ENCODE data around the gene MTHFD2. TPM values are rescaled to one million over a fixed set of nuclear protein-coding genes. Genes with fewer than 3 reads are reported as not detected.

Gene MTHFD2
- total RNA-seq, 2 donors from 2014 or later = 93.3 to 216 TPM

DNA sequence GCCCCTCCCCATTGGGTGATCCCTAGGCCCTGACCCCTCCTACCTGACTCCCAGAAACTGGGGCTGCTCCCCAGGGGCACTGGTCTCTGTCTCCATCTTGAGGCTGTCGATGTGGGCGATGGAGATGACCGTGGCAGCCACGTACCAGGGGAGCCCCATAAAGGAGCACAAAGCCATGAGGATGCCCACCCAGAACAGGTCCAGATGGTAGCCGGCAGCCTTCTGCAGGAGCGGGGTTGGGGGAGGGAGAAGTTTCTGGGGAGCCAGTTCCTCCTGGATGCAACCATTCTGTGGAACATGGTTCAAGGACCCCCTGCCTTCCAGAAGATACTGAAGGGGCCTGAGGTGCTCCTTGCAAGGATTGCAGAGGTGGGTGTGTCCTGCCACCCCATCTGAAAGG, 34.0 kb downstream of the MTHFD2 start:
- TF ChIP-seq, protein P1, sequence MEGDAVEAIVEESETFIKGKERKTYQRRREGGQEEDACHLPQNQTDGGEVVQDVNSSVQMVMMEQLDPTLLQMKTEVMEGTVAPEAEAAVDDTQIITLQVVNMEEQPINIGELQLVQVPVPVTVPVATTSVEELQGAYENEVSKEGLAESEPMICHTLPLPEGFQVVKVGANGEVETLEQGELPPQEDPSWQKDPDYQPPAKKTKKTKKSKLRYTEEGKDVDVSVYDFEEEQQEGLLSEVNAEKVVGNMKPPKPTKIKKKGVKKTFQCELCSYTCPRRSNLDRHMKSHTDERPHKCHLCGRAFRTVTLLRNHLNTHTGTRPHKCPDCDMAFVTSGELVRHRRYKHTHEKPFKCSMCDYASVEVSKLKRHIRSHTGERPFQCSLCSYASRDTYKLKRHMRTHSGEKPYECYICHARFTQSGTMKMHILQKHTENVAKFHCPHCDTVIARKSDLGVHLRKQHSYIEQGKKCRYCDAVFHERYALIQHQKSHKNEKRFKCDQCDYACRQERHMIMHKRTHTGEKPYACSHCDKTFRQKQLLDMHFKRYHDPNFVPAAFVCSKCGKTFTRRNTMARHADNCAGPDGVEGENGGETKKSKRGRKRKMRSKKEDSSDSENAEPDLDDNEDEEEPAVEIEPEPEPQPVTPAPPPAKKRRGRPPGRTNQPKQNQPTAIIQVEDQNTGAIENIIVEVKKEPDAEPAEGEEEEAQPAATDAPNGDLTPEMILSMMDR (IDR thresholded peaks at IDR 0.05) = no peak
- no peak for ATAC-seq (ENCODE audit: insufficient number of reproducible peaks, low FRiP score, low read depth)

DNA sequence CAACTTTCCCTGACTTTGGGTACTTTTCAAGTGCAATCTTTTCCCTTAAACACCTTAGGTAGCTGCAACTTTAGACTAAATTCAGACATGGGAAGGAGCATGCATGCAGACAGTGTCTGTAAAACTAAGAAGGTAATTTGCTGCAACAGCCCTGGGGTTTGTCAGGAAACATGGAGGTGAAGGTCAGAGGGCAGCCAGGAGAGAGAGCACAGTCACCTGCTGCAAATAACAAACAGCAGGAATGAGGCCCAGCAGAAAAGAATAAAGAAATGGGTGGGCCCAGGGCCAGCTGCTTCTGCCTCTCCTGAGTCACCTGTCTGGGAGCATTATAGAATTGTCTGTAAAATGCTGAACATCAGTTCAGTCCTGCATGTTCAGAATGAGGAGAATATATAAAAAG, 35.2 kb downstream of the MTHFD2 start:
- Histone ChIP-seq H3K4me3 (no peak overlapping the region), H3K27ac (no peak overlapping the region), H3K36me3 (no peaks in the 10 kb centered on the region), H3K27me3 (replicated peaks; ENCODE audit: insufficient read depth) (no peaks in the 10 kb centered on the region), H3K4me1 (ENCODE audit: control insufficient read depth in 1 of 2, low read depth in 2 of 2) (peaks cover 0 to 4% of the 10 kb centered on the region in 2 donors), H3K9me3 (no peaks in the 10 kb centered on the region)
- no peak for ATAC-seq (ENCODE audit: insufficient number of reproducible peaks, low FRiP score, low read depth)
- TF ChIP-seq, protein P1 (IDR thresholded peaks at IDR 0.05) = no peak
- no peak for DNase-seq (ENCODE audit: low spot score)

More for the DNA sequence above, 34.0 kb downstream of the MTHFD2 start:
- no peaks in the 10 kb centered on the region for H3K36me3 ChIP-seq
- H3K27me3 ChIP-seq (replicated peaks; ENCODE audit: insufficient read depth) = no peaks in the 10 kb centered on the region
- peaks cover 0 to 2% of the 10 kb centered on the region in 2 donors for H3K4me1 ChIP-seq (ENCODE audit: control insufficient read depth in 1 of 2, low read depth in 2 of 2)
- no peak overlapping the region for H3K27ac ChIP-seq
- DNase-seq (ENCODE audit: low spot score) = no peak
- no peaks in the 10 kb centered on the region for H3K9me3 ChIP-seq
- no peak overlapping the region for H3K4me3 ChIP-seq

DNA sequence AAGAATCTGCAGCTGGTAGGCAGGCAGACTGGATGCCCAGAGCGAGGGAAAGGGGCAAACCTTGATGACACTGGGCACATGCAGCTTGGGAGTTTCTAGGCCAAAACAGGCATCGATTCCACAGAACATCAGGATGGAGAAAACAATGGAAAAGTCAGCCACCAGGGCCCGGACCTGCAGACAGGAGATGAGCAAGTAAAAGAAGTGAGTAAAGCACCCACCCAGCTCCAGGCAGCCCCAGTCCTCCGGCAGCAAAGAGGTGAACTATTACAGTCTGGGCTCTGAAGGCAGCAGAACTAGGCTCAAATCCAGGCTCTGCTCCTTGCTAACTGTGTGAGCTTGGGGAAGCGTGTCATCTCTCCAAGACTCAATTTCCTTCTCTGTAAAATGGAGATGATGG, 36.6 kb downstream of the MTHFD2 start:
- H3K4me3 ChIP-seq = no peak overlapping the region
- H3K36me3 ChIP-seq = no peaks in the 10 kb centered on the region
- TF ChIP-seq, protein P1 (IDR thresholded peaks at IDR 0.05) = no peak
- no peak overlapping the region for H3K27ac ChIP-seq
- H3K4me1 ChIP-seq (ENCODE audit: control insufficient read depth in 1 of 2, low read depth in 2 of 2) = peaks cover under 1 to 17% of the 10 kb centered on the region in 2 donors
- no peaks in the 10 kb centered on the region for H3K27me3 ChIP-seq (replicated peaks; ENCODE audit: insufficient read depth)
- DNase-seq (ENCODE audit: low spot score) = no peak
- H3K9me3 ChIP-seq = no peaks in the 10 kb centered on the region
- ATAC-seq (ENCODE audit: insufficient number of reproducible peaks, low FRiP score, low read depth) = no peak

DNA sequence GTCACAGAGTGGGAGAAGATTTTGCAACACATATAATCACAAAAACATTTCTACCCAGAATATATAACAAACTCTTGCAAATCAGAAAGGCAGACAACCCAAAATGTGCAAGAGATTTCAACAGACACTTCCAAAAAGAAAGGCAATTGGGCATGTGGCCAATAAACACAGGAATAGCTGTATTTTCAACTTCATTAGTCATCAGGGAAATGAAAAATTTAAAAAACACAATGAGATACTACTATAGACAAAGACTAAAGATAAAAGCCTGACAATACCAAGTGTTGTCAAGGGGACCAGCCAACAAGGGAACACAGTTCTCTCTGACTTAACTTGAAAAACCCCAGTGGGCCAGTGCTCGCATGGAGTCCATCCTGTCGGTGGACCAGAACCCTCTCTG, 40.5 kb downstream of the MTHFD2 start:
- TF ChIP-seq, protein P1 (IDR thresholded peaks at IDR 0.05) = no peak
- Histone ChIP-seq H3K4me1 (ENCODE audit: control insufficient read depth in 1 of 2, low read depth in 2 of 2) (peaks cover 3 to 33% of the 10 kb centered on the region in 2 donors), H3K4me3 (no peak overlapping the region), H3K27me3 (replicated peaks; ENCODE audit: insufficient read depth) (no peaks in the 10 kb centered on the region), H3K9me3 (no peaks in the 10 kb centered on the region), H3K36me3 (no peaks in the 10 kb centered on the region), H3K27ac (no peak overlapping the region)
- DNase-seq (ENCODE audit: low spot score) (no peak), ATAC-seq (ENCODE audit: insufficient number of reproducible peaks, low FRiP score, low read depth) (peak; percentile 58)

DNA sequence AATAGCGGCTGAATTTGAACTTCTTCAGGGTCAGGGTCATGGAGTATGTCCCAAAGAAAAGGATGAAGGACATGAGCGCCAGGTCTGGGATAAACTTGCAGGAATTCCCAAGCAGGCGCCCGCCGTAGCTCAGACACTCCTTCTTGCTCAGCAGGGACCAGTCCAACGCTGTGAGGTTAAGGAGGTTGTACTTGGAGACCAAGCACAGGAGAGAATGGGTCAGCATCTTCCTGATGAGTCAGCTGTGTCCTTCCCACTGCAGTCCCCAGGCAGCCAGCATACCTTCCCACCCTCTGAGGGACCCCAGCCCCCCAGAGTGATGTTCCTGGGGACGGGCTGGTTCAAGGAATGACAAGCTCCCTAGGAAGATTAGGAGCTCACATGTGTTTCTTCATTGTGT, 40.9 kb downstream of the MTHFD2 start:
- peaks cover 3 to 33% of the 10 kb centered on the region in 2 donors for H3K4me1 ChIP-seq (ENCODE audit: control insufficient read depth in 1 of 2, low read depth in 2 of 2)
- no peaks in the 10 kb centered on the region for H3K36me3 ChIP-seq
- TF ChIP-seq, protein P1 (IDR thresholded peaks at IDR 0.05) = no peak
- DNase-seq (ENCODE audit: low spot score) = no peak
- no peak overlapping the region for H3K27ac ChIP-seq
- H3K27me3 ChIP-seq (replicated peaks; ENCODE audit: insufficient read depth) = no peaks in the 10 kb centered on the region
- no peak overlapping the region for H3K4me3 ChIP-seq
- no peaks in the 10 kb centered on the region for H3K9me3 ChIP-seq
- ATAC-seq (ENCODE audit: insufficient number of reproducible peaks, low FRiP score, low read depth) = no peak

Measured in thoracic aorta (tissue), 2 donors.